ENCODE data around the gene PTP4A2. TPM values are rescaled to one million over a fixed set of nuclear protein-coding genes. Genes with fewer than 3 reads are reported as not detected.

The PTP4A2 gene
- total RNA-seq, 1 donor from 2014 or later: 249 TPM

DNA sequence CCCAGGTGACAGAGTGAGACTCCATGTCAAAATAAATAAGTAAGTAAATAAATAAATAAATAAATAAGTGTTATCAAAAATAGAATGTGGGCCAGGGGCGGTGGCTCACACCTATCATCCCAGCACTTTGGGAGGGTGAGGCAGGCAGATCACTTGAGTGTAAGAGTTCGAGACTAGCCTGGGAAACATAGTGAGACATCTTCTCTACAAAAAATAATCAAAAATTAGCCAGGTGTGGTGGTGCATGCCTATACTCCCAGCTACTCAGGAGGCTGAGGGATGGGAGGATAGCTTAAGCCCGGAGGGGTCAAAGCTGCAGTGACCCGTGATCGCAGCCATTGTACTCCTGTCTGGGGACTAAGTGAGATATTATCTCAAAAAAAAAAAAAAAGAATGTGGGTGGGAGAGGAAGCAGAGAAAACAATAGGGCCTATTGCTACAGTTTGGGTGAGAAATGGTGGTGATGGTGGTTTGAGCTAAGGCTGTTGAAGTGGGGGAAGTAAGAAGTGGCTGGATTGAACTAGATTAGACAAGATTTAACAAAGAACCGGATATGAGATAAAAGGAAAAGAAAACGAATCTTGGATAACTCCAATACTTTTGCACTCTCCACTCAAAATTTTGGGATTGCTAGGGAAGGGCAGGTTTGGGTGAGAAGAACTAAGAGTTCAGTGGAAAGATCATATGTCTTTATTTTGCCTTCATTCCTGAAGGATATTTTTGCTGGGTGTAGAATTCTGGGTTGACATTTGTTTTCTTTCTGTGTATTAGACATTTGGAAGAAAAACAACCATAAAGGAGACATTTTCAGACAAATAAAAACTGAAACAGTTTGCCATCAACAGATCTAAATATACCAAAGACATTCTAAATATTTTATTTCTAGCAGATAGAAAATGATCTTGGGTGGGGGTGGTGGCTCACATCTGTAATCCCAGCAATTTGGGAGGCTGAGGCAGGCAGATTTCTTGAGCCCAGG, 65.2 kb downstream of the PTP4A2 start:
- no peak for ATAC-seq
- intact Hi-C loops (cut with DNase I): no loop called here
- DNase-seq (ENCODE audit: missing footprints): no peak

- no peak for DNase-seq (ENCODE audit: missing footprints)
- intact Hi-C loops (cut with DNase I): no loop called here
- no peak for ATAC-seq
These were observed 66.5 kb downstream of the PTP4A2 start for GRCh38 chr1:31871703-31872102.

GRCh38 chr1:31870086-31870736, 68.0 kb downstream of the PTP4A2 start:
- intact Hi-C loops (cut with DNase I): no loop called here
- DNase-seq (ENCODE audit: missing footprints) (no peak), ATAC-seq (no peak)

DNA sequence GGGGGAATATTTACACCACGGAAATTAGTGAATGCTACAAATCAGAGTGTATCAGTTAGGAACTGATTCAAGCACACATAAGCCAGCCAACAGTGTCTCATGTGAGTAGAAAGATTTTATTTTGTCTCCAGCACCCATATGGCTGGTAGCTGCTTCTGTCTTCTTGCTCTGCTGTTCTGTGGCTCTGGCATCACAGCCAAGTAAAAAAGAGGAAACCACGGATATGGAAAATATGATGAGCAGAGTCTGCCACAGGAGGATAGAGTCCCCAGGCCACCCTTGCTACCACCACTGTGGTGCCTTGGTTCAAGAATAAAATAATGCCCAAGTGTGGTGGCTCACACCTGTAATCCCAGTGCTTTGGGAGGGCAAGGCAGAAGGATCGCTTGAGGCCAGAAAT, 68.7 kb downstream of the PTP4A2 start:
- DNase-seq (ENCODE audit: missing footprints) (no peak), ATAC-seq (no peak)
- intact Hi-C loops (cut with DNase I): no loop called here

GRCh38 chr1:31868862-31869261, 69.3 kb downstream of the PTP4A2 start:
- intact Hi-C loops (cut with DNase I): no loop called here
- DNase-seq (ENCODE audit: missing footprints) (no peak), ATAC-seq (no peak)

GRCh38 chr1:31867546-31867945, 70.6 kb downstream of the PTP4A2 start:
- intact Hi-C loops (cut with DNase I): no loop called here
- no peak for DNase-seq (ENCODE audit: missing footprints)

GRCh38 chr1:31866450-31867032, 71.6 kb downstream of the PTP4A2 start:
- intact Hi-C loops (cut with DNase I): no loop called here
- no peak for ATAC-seq
- DNase-seq (ENCODE audit: missing footprints): no peak

More at GRCh38 chr1:31867546-31867945, 70.6 kb downstream of the PTP4A2 start:
- no peak for ATAC-seq

- intact Hi-C loops (cut with DNase I): no loop called here
- ATAC-seq (no peak), DNase-seq (ENCODE audit: missing footprints) (no peak)
These were observed 72.3 kb downstream of the PTP4A2 start for GRCh38 chr1:31865728-31866449.

- intact Hi-C loops (cut with DNase I): no loop called here
- DNase-seq (ENCODE audit: missing footprints) (no peak), ATAC-seq (no peak)
These were observed 76.1 kb downstream of the PTP4A2 start for GRCh38 chr1:31862071-31862470.

DNA sequence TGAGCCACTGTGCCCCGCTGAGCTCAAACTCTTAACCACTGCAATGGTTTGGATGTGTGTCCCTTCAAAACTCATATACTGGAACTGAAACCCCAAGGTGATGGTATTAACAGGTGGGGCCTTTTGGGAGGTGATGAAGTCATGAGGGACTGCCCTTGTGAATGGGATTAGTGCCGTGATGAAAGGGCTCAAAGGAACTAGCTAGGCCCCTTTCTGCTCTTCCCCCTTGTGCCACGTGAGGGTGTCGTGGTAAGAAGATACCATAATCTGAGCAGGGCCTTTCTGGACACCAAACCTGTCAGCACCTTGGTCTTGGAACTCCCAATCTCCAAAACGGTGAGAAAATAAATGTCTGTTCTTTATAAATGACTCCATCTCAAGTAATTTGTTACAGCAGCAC, 76.8 kb downstream of the PTP4A2 start:
- no peak for ATAC-seq
- intact Hi-C loops (cut with DNase I): no loop called here
- no peak for DNase-seq (ENCODE audit: missing footprints)

GRCh38 chr1:31860581-31860980, 77.6 kb downstream of the PTP4A2 start:
- ATAC-seq (no peak), DNase-seq (ENCODE audit: missing footprints) (no peak)
- intact Hi-C loops (cut with DNase I): no loop called here

DNA sequence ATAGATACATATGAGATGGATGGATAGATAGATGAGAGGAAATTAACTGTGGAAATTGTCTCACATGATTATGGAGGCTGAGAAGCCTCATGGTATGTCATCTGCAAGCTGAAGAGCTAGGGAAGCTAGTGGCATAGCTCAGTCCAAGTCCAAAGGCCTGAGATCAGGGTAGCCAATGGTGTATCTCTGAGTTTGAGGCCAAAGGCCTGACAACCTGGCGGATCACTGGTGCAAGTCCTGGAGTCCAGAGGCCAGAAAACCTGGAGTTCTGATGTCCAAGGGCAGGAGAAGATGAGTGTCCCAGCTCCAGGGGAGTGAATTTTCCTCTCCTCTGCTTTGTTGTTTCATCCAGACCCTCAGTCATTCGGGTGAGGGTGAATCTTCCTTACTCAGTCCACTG, 78.4 kb downstream of the PTP4A2 start:
- no peak for ATAC-seq
- no peak for DNase-seq (ENCODE audit: missing footprints)
- intact Hi-C loops (cut with DNase I): no loop called here

DNA sequence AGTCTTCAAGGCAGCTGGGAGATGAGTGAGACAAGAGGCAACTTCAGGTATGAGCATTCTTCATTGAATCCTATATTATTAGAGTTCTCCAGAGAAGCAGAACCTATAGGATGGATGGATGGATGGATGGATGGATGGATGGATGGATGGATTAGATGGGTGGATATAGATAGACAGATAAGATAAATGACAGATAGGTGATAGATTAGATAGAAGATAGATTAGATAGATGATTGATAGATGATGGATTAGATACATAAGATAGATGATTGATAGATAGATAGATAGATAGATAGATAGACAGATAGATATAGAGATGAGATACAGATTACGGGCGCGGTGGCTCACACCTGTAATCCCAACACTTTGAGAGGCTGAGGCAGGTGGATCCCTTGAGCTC, 79.1 kb downstream of the PTP4A2 start:
- DNase-seq (ENCODE audit: missing footprints) (no peak), ATAC-seq (no peak)
- intact Hi-C loops (cut with DNase I): no loop called here

DNA sequence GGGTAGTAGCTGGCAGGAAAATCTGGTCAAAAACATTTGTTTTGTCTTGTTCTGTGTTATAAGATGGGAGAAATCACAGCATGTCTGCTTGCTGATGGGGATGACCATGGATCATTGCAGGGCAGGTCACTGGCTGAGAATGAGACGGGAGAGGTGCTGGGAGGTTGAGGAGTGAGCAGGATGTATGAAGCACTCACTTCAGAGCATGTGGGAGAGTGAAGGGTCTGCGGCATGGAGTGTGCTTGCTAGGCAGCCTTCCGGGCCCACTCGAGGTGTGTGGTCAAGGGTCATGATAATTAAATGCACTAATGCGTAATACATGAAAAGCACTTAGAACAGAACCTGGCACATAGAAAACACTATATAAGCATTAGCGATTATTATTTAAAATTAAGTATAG, 80.3 kb downstream of the PTP4A2 start:
- ATAC-seq (no peak), DNase-seq (ENCODE audit: missing footprints) (no peak)
- intact Hi-C loops (cut with DNase I): no loop called here

Other genes starting within 250 kb of the PTP4A2 start
- gene COL16A1, start 234.4 kb downstream of the PTP4A2 start, total RNA-seq: 12.7 TPM
- 16.1 TPM for gene ADGRB2, start 174.0 kb downstream of the PTP4A2 start, total RNA-seq
- gene SPOCD1, start 122.3 kb downstream of the PTP4A2 start, total RNA-seq: not detected
- 59.6 TPM for gene KHDRBS1, start 75.5 kb upstream of the PTP4A2 start, total RNA-seq
- 7.1 TPM for gene TMEM39B, start 134.6 kb upstream of the PTP4A2 start, total RNA-seq
- gene KPNA6, start 169.7 kb upstream of the PTP4A2 start, total RNA-seq: 70.3 TPM
- gene TXLNA, start 241.3 kb upstream of the PTP4A2 start, total RNA-seq: 17.4 TPM